Measurements from ENCODE around the gene COL28A1.
"Not testable (repeated sequence)": the region's sequence is repeated elsewhere in the genome, so short reads cannot be mapped to it uniquely, and the experiment has no call there.

Gene COL28A1

GRCh38 chr7:7476381-7476780 lies 59.3 kb downstream of the COL28A1 start:
- no peak for DNase-seq (ENCODE audit: low read depth in 4 of 4, low spot score in 1 of 4)

GRCh38 chr7:7475601-7476000 lies 60.1 kb downstream of the COL28A1 start:
- DNase-seq (ENCODE audit: low read depth in 4 of 4, low spot score in 1 of 4): no peak

- DNase-seq (ENCODE audit: low read depth in 4 of 4, low spot score in 1 of 4): no peak
Measured at GRCh38 chr7:7474436-7474835, 61.2 kb downstream of the COL28A1 start.

- not testable (repeated sequence) for DNase-seq (ENCODE audit: low read depth in 4 of 4, low spot score in 1 of 4)
Measured at GRCh38 chr7:7464991-7465765, 70.5 kb downstream of the COL28A1 start.

- DNase-seq (ENCODE audit: low read depth in 4 of 4, low spot score in 1 of 4): no peak
Measured at GRCh38 chr7:7454000-7454399, 81.7 kb downstream of the COL28A1 start.

GRCh38 chr7:7452652-7453051 lies 83.0 kb downstream of the COL28A1 start:
- no peak for DNase-seq (ENCODE audit: low read depth in 4 of 4, low spot score in 1 of 4)

GRCh38 chr7:7452119-7452518 lies 83.6 kb downstream of the COL28A1 start:
- DNase-seq (ENCODE audit: low read depth in 4 of 4, low spot score in 1 of 4): no peak

- DNase-seq (ENCODE audit: low read depth in 4 of 4, low spot score in 1 of 4): no peak
Measured at GRCh38 chr7:7449055-7449454, 86.6 kb downstream of the COL28A1 start.

- DNase-seq (ENCODE audit: low read depth in 4 of 4, low spot score in 1 of 4): no peak
Measured at GRCh38 chr7:7446616-7447015, 89.1 kb downstream of the COL28A1 start.

- DNase-seq (ENCODE audit: low read depth in 4 of 4, low spot score in 1 of 4): no peak
Measured at GRCh38 chr7:7443806-7444350, 91.8 kb downstream of the COL28A1 start.

- no peak for DNase-seq (ENCODE audit: low read depth in 4 of 4, low spot score in 1 of 4)
Measured at GRCh38 chr7:7439564-7439963, 96.1 kb downstream of the COL28A1 start.

- no peak for DNase-seq (ENCODE audit: low read depth in 4 of 4, low spot score in 1 of 4)
Measured at GRCh38 chr7:7438851-7439250, 96.8 kb downstream of the COL28A1 start.

- DNase-seq (ENCODE audit: low read depth in 4 of 4, low spot score in 1 of 4): no peak
Measured at GRCh38 chr7:7435978-7436377, 99.7 kb downstream of the COL28A1 start.

GRCh38 chr7:7434329-7434728 lies 101.3 kb downstream of the COL28A1 start:
- DNase-seq (ENCODE audit: low read depth in 4 of 4, low spot score in 1 of 4): no peak

- no peak for DNase-seq (ENCODE audit: low read depth in 4 of 4, low spot score in 1 of 4)
Measured at GRCh38 chr7:7433811-7434210, 101.9 kb downstream of the COL28A1 start.

- no peak for DNase-seq (ENCODE audit: low read depth in 4 of 4, low spot score in 1 of 4)
Measured at GRCh38 chr7:7432979-7433378, 102.7 kb downstream of the COL28A1 start.

GRCh38 chr7:7428806-7429205 lies 106.9 kb downstream of the COL28A1 start:
- no peak for DNase-seq (ENCODE audit: low read depth in 4 of 4, low spot score in 1 of 4)

GRCh38 chr7:7427363-7427762 lies 108.3 kb downstream of the COL28A1 start:
- DNase-seq (ENCODE audit: low read depth in 4 of 4, low spot score in 1 of 4): no peak

- no peak for DNase-seq (ENCODE audit: low read depth in 4 of 4, low spot score in 1 of 4)
Measured at GRCh38 chr7:7426676-7427075, 109.0 kb downstream of the COL28A1 start.

GRCh38 chr7:7425321-7425720 lies 110.4 kb downstream of the COL28A1 start:
- DNase-seq (ENCODE audit: low read depth in 4 of 4, low spot score in 1 of 4): no peak

- peak in 3 of 4 experiments; percentile 4 to 17 (median 16) for DNase-seq (ENCODE audit: low read depth in 4 of 4, low spot score in 1 of 4)
Measured at GRCh38 chr7:7424151-7424873, 111.4 kb downstream of the COL28A1 start.

GRCh38 chr7:7422641-7423040 lies 113.0 kb downstream of the COL28A1 start:
- no peak for DNase-seq (ENCODE audit: low read depth in 4 of 4, low spot score in 1 of 4)

Data from stimulated activated CD4-positive, alpha-beta T cell treated with anti-CD3 and anti-CD28 coated beads, Interleukin-1b, Interleukin-23, amount 100 ng/mL, for 24 hours (primary cell).